IMR-90 (cell line): ENCODE results near the gene SAYSD1. TPM values are rescaled to one million over a fixed set of nuclear protein-coding genes. Genes with fewer than 3 reads are reported as not detected.

Source experiments
- ATAC-seq: fragments of 200-7000 bp; cut with Tn5 transposase; 2 replicates; pipeline ENCODE4 v1.9.1; 2020; ENCODE audit warnings: low read depth, mild to moderate bottlenecking, moderate library complexity
- BruUV-seq: library from RNA; stranded (reverse); fragments of 400-500 nt; replicated peaks from 2 replicates; lab custom pipeline; 2021; lab: Mats Ljungman, UMichigan
- CTCF ChIA-PET: fragments of 300-600 bp; formaldehyde crosslinking; extraction: SDS; loops from one replicate; lab custom pipeline; 2021; ENCODE audit warnings: antibody characterized with exemption; lab: Yijun Ruan, JAX
- POLR2A ChIA-PET: fragments of 300-600 bp; sonication (Branson Sonifier 250); formaldehyde crosslinking; loops from one replicate; lab custom pipeline; 2022; ENCODE audit warnings: antibody characterized with exemption; ENCODE audit not compliant: unreplicated experiment; lab: Charles Lee
- DNase-seq: peaks from one replicate; pipeline ENCODE4 v3.0.0; 2013
- H2AFZ ChIP-seq: replicated peaks from 2 replicates; pipeline ENCODE3; 2013; ENCODE audit warnings: low read length, mild to moderate bottlenecking; ENCODE audit not compliant: poor library complexity
- H2AK5ac ChIP-seq: 2 replicates; pipeline ENCODE4 v1.6.1; 2013; ENCODE audit warnings: low read depth, low read length, inconsistent platforms
- H2AK9ac ChIP-seq: replicated peaks from 2 replicates; pipeline ENCODE3; 2013; ENCODE audit warnings: mild to moderate bottlenecking, low read depth, low read length, moderate library complexity; ENCODE audit not compliant: poor library complexity
- H2BK120ac ChIP-seq: 2 replicates; pipeline ENCODE4 v1.6.1; 2013; ENCODE audit warnings: low read depth, low read length, inconsistent platforms
- H2BK15ac ChIP-seq: 3 replicates; pipeline ENCODE4 v1.6.1; 2013; ENCODE audit warnings: low read depth, low read length, inconsistent platforms
- H2BK20ac ChIP-seq: 2 replicates; pipeline ENCODE4 v1.6.1; 2013; ENCODE audit warnings: low read depth, mild to moderate bottlenecking, inconsistent platforms, low read length, moderate library complexity
- H2BK5ac ChIP-seq: 2 replicates; pipeline ENCODE4 v1.6.1; 2013; ENCODE audit warnings: mild to moderate bottlenecking, low read depth, low read length, inconsistent platforms; ENCODE audit not compliant: poor library complexity, severe bottlenecking
- H3K14ac ChIP-seq: replicated peaks from 2 replicates; pipeline ENCODE4 v1.6.1; 2013; ENCODE audit warnings: low read depth, low read length, inconsistent platforms
- H3K18ac ChIP-seq: 2 replicates; pipeline ENCODE4 v1.6.1; 2013; ENCODE audit warnings: low read depth, low read length, control low read depth
- H3K23ac ChIP-seq: 2 replicates; pipeline ENCODE4 v1.6.1; 2013; ENCODE audit warnings: low read depth, low read length, inconsistent platforms
- H3K27ac ChIP-seq: 2 replicates; pipeline ENCODE4 v1.5.1; 2013; ENCODE audit warnings: mild to moderate bottlenecking, control low read depth, low read length; ENCODE audit not compliant: insufficient read depth
- H3K27me3 ChIP-seq: 2 replicates; pipeline ENCODE4 v1.6.1; 2013; ENCODE audit warnings: low read length; ENCODE audit not compliant: control insufficient read depth, insufficient read depth
- H3K36me3 ChIP-seq: 2 replicates; pipeline ENCODE4 v1.6.1; 2013; ENCODE audit warnings: low read length, mixed read lengths; ENCODE audit not compliant: control insufficient read depth, insufficient read depth
- H3K4ac ChIP-seq: 2 replicates; pipeline ENCODE4 v1.6.1; 2013; ENCODE audit warnings: low read depth, low read length, inconsistent platforms
- H3K4me1 ChIP-seq: 2 replicates; pipeline ENCODE4 v1.6.1; 2013; ENCODE audit warnings: low read length, mixed read lengths; ENCODE audit not compliant: control insufficient read depth, insufficient read depth
- H3K4me2 ChIP-seq: 2 replicates; pipeline ENCODE4 v1.6.1; 2013; ENCODE audit warnings: low read depth, mild to moderate bottlenecking, control low read depth, low read length, moderate library complexity
- H3K4me3 ChIP-seq: 2 replicates; pipeline ENCODE4 v1.5.1; 2013; ENCODE audit warnings: low read depth, mild to moderate bottlenecking, control low read depth, low read length, moderate library complexity; ENCODE audit not compliant: insufficient read depth
- H3K56ac ChIP-seq: 2 replicates; pipeline ENCODE4 v1.6.1; 2013; ENCODE audit warnings: low read length, inconsistent platforms; ENCODE audit not compliant: insufficient read depth; ENCODE audit errors: extremely low read depth
- H3K79me1 ChIP-seq, 2 experiments: 2 replicates each; pipeline ENCODE4 v1.6.1; 2013; ENCODE audit warnings: low read length in 2 of 2, inconsistent platforms in 1 of 2, low read depth in 1 of 2
- H3K9ac ChIP-seq: 2 replicates; pipeline ENCODE4 v1.6.1; 2013; ENCODE audit warnings: low read depth, low read length, control low read depth
- H3K9me1 ChIP-seq: 2 replicates; pipeline ENCODE4 v1.6.1; 2013; ENCODE audit warnings: low read length, inconsistent platforms; ENCODE audit not compliant: insufficient read depth
- H3K9me3 ChIP-seq: 2 replicates; pipeline ENCODE4 v1.6.1; 2013; ENCODE audit warnings: low read length; ENCODE audit not compliant: control insufficient read depth, insufficient read depth
- H4K20me1 ChIP-seq: 2 replicates; pipeline ENCODE4 v1.6.1; 2013; ENCODE audit warnings: low read length, inconsistent platforms; ENCODE audit not compliant: insufficient read depth
- H4K5ac ChIP-seq: 2 replicates; pipeline ENCODE4 v1.6.1; 2013; ENCODE audit warnings: mild to moderate bottlenecking, low read depth, low read length, control low read depth
- H4K8ac ChIP-seq, 2 experiments: 2 replicates each; pipeline ENCODE4 v1.6.1; 2013; ENCODE audit warnings: low read depth in 2 of 2, low read length in 2 of 2, control low read depth in 1 of 2, inconsistent platforms in 1 of 2
- H4K91ac ChIP-seq: 2 replicates; pipeline ENCODE4 v1.6.1; 2013; ENCODE audit warnings: low read depth, low read length, inconsistent platforms; ENCODE audit not compliant: insufficient read depth
- BHLHE40 ChIP-seq: fragments of 150-350 bp; IDR thresholded peaks from 2 replicates; pipeline ENCODE4 v1.6.1; 2016; ENCODE audit warnings: mild to moderate bottlenecking, low read depth, low read length
- CEBPB ChIP-seq: IDR thresholded peaks from 2 replicates; pipeline ENCODE4 v1.6.1; 2012; ENCODE audit warnings: low read depth, low read length, improper control_type of control experiment
- CHD1 ChIP-seq: IDR thresholded peaks from 2 replicates; pipeline ENCODE4 v1.6.1; 2012; ENCODE audit warnings: low read depth, low read length, improper control_type of control experiment
- FOS ChIP-seq: fragments of 150-350 bp; IDR thresholded peaks from 2 replicates; pipeline ENCODE4 v1.6.1; 2016; ENCODE audit warnings: low read depth, low read length
- MAFK ChIP-seq: IDR thresholded peaks from 2 replicates; pipeline ENCODE4 v1.6.1; 2012; ENCODE audit warnings: low read depth, low read length, improper control_type of control experiment
- MAZ ChIP-seq: IDR thresholded peaks from 2 replicates; pipeline ENCODE4 v1.6.1; 2012; ENCODE audit warnings: low read depth, mild to moderate bottlenecking, low read length, improper control_type of control experiment, moderate library complexity, borderline replicate concordance
- MXI1 ChIP-seq: IDR thresholded peaks from 2 replicates; pipeline ENCODE4 v1.6.1; 2012; ENCODE audit warnings: low read depth, mild to moderate bottlenecking, low read length, moderate library complexity, borderline replicate concordance
- NFE2L2 ChIP-seq: fragments of 150-350 bp; IDR thresholded peaks from 2 replicates; pipeline ENCODE4 v1.6.1; 2016; ENCODE audit warnings: low read depth, mild to moderate bottlenecking, low read length
- POLR2A ChIP-seq: IDR thresholded peaks from 2 replicates; pipeline ENCODE4 v1.6.1; 2012; ENCODE audit warnings: mild to moderate bottlenecking, low read depth, low read length
- RAD21 ChIP-seq: IDR thresholded peaks from 2 replicates; pipeline ENCODE4 v1.6.1; 2012; ENCODE audit warnings: low read length, improper control_type of control experiment
- RCOR1 ChIP-seq: IDR thresholded peaks from 2 replicates; pipeline ENCODE4 v1.6.1; 2012; ENCODE audit warnings: mild to moderate bottlenecking, low read length, improper control_type of control experiment; ENCODE audit not compliant: insufficient replicate concordance
- RFX5 ChIP-seq: IDR thresholded peaks from 2 replicates; pipeline ENCODE4 v1.8.0; 2012; ENCODE audit warnings: low read depth, mild to moderate bottlenecking, low read length, moderate library complexity
- SMC3 ChIP-seq: fragments of 150-350 bp; IDR thresholded peaks from 2 replicates; pipeline ENCODE4 v1.6.1; 2016; ENCODE audit warnings: low read depth, mild to moderate bottlenecking, antibody characterized with exemption, low read length, moderate library complexity
- WGBS, 2 experiments: methylation state at CpG; one replicate each; pipeline versions ENCODE4 v1.1.5 to v1.1.7; 2013; ENCODE audit warnings: missing lambda C conversion rate in 2 of 2; ENCODE audit not compliant: insufficient read length in 1 of 2; ENCODE audit errors: extremely low coverage in 2 of 2; 5-methylcytosine and 5-hydroxymethylcytosine counted together
- dilution Hi-C: fragments of 300-500 bp; cut with HindIII; formaldehyde crosslinking; loops from one replicate; pipeline ENCODE4 v1.14.3; 2018; ENCODE audit warnings: low sequenced_read_pairs; ENCODE audit not compliant: unreplicated experiment
- in situ Hi-C: fragments of 300-500 bp; cut with MboI; formaldehyde crosslinking; loops from 3 replicates; pipeline ENCODE4 v1.14.3; 2019; ENCODE audit warnings: low sequenced_read_pairs, inconsistent platforms, mixed read lengths
- intact Hi-C: fragments of 100-400 bp; cut with micrococcal nuclease; formaldehyde crosslinking; loops from 2 replicates; pipeline ENCODE4 v1.10.0; 2022
- polyA plus RNA-seq, 3 experiments: library from polyadenylated mRNA; depleted of rRNA; stranded (reverse); fragments of >200 nt; gene quantifications; 2 replicates each; pipeline ENCODE4 v1.2.3, GENCODE V29; 2012; ENCODE audit warnings: low replicate concordance in 1 of 3
- total RNA-seq: library from RNA; depleted of rRNA; stranded (reverse); fragments of >200 nt; gene quantifications from 2 replicates; pipeline ENCODE4 v1.2.3, GENCODE V29; 2012
- TF ChIP-seq, protein P1 (sequence below): fragments of 150-350 bp; IDR thresholded peaks from 2 replicates; pipeline ENCODE4 v1.6.1; 2017; ENCODE audit warnings: mild to moderate bottlenecking, antibody characterized with exemption, low read length, low read depth
- TF ChIP-seq, protein P2 (sequence below): fragments of 150-350 bp; IDR thresholded peaks from 2 replicates; pipeline ENCODE4 v1.6.1; 2016; ENCODE audit warnings: low read depth, mild to moderate bottlenecking, low read length, moderate library complexity, borderline replicate concordance
- TF ChIP-seq, protein P3 (sequence below): conservative IDR thresholded peaks from 2 replicates; pipeline ENCODE4 v1.5.1; 2012; ENCODE audit warnings: mild to moderate bottlenecking, low read depth, low read length, improper control_type of control experiment

The SAYSD1 gene
- total and polyA plus RNA-seq, 2 of the 4 experiments (the other 2 are of a cell fraction), result 5.7 to 5.9 TPM

GRCh38 chr6:39151211-39151610, 36.2 kb upstream of the SAYSD1 start:
- WGBS, 2 experiments, result no CpG with 5 or more reads among the region's 3 CpGs
- no peak for DNase-seq
- Histone ChIP-seq H3K9me3 (no peaks in the 10 kb centered on the region), H3K4me2 (no peak overlapping the region), H3K36me3 (no peaks in the 10 kb centered on the region), H3K18ac (no peak overlapping the region), H2BK5ac (no peak overlapping the region), H4K20me1 (no peaks in the 10 kb centered on the region), H3K9me1 (no peaks in the 10 kb centered on the region), H3K4me3 (no peak overlapping the region), H3K4ac (no peak overlapping the region), H2BK15ac (no peak overlapping the region), H3K23ac (no peak overlapping the region), H2BK120ac (no peak overlapping the region), H3K4me1 (no peaks in the 10 kb centered on the region), H2AK9ac (no peak overlapping the region), H2BK20ac (no peak overlapping the region), H3K56ac (no peak overlapping the region), H2AK5ac (no peak overlapping the region), H3K79me1 (no peaks in the 10 kb centered on the region), H3K9ac (no peak overlapping the region), H3K27me3 (no peaks in the 10 kb centered on the region), H4K91ac (no peak overlapping the region), H4K5ac (no peak overlapping the region), H3K27ac (no peak overlapping the region), H3K14ac (no peak overlapping the region), H4K8ac (no peak overlapping the region), H2AFZ (no peak overlapping the region)
- in situ Hi-C loops, result no loop called here
- TF ChIP-seq, protein P1, sequence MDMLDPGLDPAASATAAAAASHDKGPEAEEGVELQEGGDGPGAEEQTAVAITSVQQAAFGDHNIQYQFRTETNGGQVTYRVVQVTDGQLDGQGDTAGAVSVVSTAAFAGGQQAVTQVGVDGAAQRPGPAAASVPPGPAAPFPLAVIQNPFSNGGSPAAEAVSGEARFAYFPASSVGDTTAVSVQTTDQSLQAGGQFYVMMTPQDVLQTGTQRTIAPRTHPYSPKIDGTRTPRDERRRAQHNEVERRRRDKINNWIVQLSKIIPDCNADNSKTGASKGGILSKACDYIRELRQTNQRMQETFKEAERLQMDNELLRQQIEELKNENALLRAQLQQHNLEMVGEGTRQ, result no peak
- TF ChIP-seq BHLHE40 (no peak), MAFK (no peak), SMC3 (no peak), CEBPB (no peak), RAD21 (no peak), NFE2L2 (no peak), CHD1 (no peak), FOS (no peak), RFX5 (no peak), RCOR1 (no peak), MXI1 (no peak), POLR2A (no peak), MAZ (no peak)
- TF ChIP-seq, protein P2, sequence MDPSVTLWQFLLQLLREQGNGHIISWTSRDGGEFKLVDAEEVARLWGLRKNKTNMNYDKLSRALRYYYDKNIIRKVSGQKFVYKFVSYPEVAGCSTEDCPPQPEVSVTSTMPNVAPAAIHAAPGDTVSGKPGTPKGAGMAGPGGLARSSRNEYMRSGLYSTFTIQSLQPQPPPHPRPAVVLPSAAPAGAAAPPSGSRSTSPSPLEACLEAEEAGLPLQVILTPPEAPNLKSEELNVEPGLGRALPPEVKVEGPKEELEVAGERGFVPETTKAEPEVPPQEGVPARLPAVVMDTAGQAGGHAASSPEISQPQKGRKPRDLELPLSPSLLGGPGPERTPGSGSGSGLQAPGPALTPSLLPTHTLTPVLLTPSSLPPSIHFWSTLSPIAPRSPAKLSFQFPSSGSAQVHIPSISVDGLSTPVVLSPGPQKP, result no peak
- TF ChIP-seq, protein P3, sequence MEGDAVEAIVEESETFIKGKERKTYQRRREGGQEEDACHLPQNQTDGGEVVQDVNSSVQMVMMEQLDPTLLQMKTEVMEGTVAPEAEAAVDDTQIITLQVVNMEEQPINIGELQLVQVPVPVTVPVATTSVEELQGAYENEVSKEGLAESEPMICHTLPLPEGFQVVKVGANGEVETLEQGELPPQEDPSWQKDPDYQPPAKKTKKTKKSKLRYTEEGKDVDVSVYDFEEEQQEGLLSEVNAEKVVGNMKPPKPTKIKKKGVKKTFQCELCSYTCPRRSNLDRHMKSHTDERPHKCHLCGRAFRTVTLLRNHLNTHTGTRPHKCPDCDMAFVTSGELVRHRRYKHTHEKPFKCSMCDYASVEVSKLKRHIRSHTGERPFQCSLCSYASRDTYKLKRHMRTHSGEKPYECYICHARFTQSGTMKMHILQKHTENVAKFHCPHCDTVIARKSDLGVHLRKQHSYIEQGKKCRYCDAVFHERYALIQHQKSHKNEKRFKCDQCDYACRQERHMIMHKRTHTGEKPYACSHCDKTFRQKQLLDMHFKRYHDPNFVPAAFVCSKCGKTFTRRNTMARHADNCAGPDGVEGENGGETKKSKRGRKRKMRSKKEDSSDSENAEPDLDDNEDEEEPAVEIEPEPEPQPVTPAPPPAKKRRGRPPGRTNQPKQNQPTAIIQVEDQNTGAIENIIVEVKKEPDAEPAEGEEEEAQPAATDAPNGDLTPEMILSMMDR, result no peak
- dilution Hi-C loops, result no loop called here
- intact Hi-C loops, result no loop called here
- ChIA-PET POLR2A (no interaction called here), CTCF (no interaction called here)
- ATAC-seq, result no peak
- no TSS peak for BruUV-seq
